Glutamatergic neuron (in vitro differentiated cells): ENCODE measurements around the gene CELA2B. TPM values are rescaled to one million over a fixed set of nuclear protein-coding genes. Genes with fewer than 3 reads are reported as not detected.
A peak's percentile ranks its signal among the peaks of the same experiment; 100 is the strongest.
"Not testable (repeated sequence)": the region's sequence is repeated elsewhere in the genome, so short reads cannot be mapped to it uniquely, and the experiment has no call there.

Source experiments
- DNase-seq: peaks from one replicate; pipeline ENCODE4 v3.0.0; 2022
- H3K27ac Mint-ChIP-seq: one replicate; pipeline ENCODE4 v1.8.0; 2020; ENCODE audit warnings: mild to moderate bottlenecking, mixed read lengths, inconsistent platforms; ENCODE audit not compliant: unreplicated experiment
- H3K27me3 Mint-ChIP-seq: one replicate; pipeline ENCODE4 v1.8.0; 2020; ENCODE audit warnings: mild to moderate bottlenecking, moderate library complexity, mixed read lengths, inconsistent platforms; ENCODE audit not compliant: unreplicated experiment
- H3K36me3 Mint-ChIP-seq: one replicate; pipeline ENCODE4 v1.8.0; 2020; ENCODE audit warnings: mild to moderate bottlenecking, mixed read lengths, inconsistent platforms; ENCODE audit not compliant: unreplicated experiment
- H3K4me1 Mint-ChIP-seq: one replicate; pipeline ENCODE4 v1.8.0; 2020; ENCODE audit warnings: mild to moderate bottlenecking, low read depth, mixed read lengths, inconsistent platforms; ENCODE audit not compliant: unreplicated experiment
- H3K4me3 Mint-ChIP-seq: one replicate; pipeline ENCODE4 v1.8.0; 2020; ENCODE audit warnings: mild to moderate bottlenecking, mixed read lengths, inconsistent platforms; ENCODE audit not compliant: unreplicated experiment
- H3K9me3 Mint-ChIP-seq: one replicate; pipeline ENCODE4 v1.8.0; 2020; ENCODE audit warnings: mild to moderate bottlenecking, moderate library complexity, mixed read lengths, inconsistent platforms; ENCODE audit not compliant: unreplicated experiment
- total RNA-seq: library from RNA; stranded (reverse); fragmentation: NEBNext Ultra II Directional; extraction: Animal tissue kit (Norgen Biotek cat#: 25700); gene quantifications from one replicate; pipeline ENCODE4 v1.2.1, GENCODE V29; 2021; ENCODE audit not compliant: unreplicated experiment
- TF ChIP-seq, protein P1 (sequence below): fragments of 200-600 bp; sonication (generic); IDR thresholded peaks from one replicate; pipeline ENCODE4 v1.5.0; 2021; ENCODE audit not compliant: partially characterized antibody, unreplicated experiment

CELA2B gene
- total RNA-seq, 1 donor from 2014 or later = not detected

GRCh38 chr1:15469361-15469760, 6.5 kb upstream of the CELA2B start:
- TF ChIP-seq, protein P1, sequence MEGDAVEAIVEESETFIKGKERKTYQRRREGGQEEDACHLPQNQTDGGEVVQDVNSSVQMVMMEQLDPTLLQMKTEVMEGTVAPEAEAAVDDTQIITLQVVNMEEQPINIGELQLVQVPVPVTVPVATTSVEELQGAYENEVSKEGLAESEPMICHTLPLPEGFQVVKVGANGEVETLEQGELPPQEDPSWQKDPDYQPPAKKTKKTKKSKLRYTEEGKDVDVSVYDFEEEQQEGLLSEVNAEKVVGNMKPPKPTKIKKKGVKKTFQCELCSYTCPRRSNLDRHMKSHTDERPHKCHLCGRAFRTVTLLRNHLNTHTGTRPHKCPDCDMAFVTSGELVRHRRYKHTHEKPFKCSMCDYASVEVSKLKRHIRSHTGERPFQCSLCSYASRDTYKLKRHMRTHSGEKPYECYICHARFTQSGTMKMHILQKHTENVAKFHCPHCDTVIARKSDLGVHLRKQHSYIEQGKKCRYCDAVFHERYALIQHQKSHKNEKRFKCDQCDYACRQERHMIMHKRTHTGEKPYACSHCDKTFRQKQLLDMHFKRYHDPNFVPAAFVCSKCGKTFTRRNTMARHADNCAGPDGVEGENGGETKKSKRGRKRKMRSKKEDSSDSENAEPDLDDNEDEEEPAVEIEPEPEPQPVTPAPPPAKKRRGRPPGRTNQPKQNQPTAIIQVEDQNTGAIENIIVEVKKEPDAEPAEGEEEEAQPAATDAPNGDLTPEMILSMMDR = no peak
- no peak overlapping the region for H3K4me3 Mint-ChIP-seq
- DNase-seq = no peak

DNA sequence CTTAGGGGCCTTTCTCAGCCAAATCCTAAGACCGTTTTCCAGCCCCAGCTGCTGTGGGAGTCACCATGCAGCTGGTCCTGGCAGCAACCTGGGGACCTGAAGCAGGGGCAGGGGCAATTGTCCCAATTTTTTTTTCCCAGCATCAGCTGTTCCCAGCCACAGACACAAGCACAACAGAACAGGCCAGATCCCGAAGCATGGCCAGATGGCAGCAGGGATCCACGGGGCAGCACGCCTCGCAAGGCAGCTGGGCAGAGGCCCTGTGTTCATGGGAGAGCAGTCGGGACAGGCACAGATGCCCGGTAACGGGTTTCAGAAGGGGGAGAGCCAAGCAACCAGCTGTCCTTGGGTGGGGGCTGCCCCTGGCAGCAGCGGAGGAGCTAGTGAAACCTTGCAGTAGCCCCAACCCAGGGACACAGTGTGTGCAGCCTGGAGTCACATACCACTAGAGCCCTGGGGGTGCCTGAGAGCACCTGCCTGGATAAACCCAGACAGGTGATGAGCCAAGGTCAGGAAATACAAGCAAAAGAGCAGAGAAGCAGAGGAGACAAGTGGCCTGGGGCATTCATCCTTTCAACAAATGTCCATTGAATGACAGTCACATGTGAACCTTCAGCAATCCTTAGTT, 6.0 kb upstream of the CELA2B start:
- H3K27ac Mint-ChIP-seq = peak overlapping the region; percentile 82
- peaks cover 10% of the 10 kb centered on the region for H3K9me3 Mint-ChIP-seq
- H3K27me3 Mint-ChIP-seq = peaks cover 18% of the 10 kb centered on the region
- H3K4me1 Mint-ChIP-seq, H3K36me3 Mint-ChIP-seq: not testable (repeated sequence)
- peak; percentile 69 for DNase-seq
- H3K4me3 Mint-ChIP-seq = peak overlapping the region; percentile 70

More at GRCh38 chr1:15469361-15469760, 6.5 kb upstream of the CELA2B start:
- Mint-ChIP-seq H3K4me1 (peaks cover 7% of the 10 kb centered on the region), H3K27me3 (peaks cover 15% of the 10 kb centered on the region), H3K9me3 (peaks cover 10% of the 10 kb centered on the region), H3K27ac (peak overlapping the region; percentile 82), H3K36me3 (no peaks in the 10 kb centered on the region)

GRCh38 chr1:15471067-15471466, 4.8 kb upstream of the CELA2B start:
- not testable (repeated sequence) for H3K4me3 Mint-ChIP-seq, H3K4me1 Mint-ChIP-seq, H3K27ac Mint-ChIP-seq, DNase-seq, H3K9me3 Mint-ChIP-seq, H3K36me3 Mint-ChIP-seq
- H3K27me3 Mint-ChIP-seq = peaks cover 18% of the 10 kb centered on the region

- not testable (repeated sequence) for H3K27ac Mint-ChIP-seq, H3K9me3 Mint-ChIP-seq, DNase-seq, H3K36me3 Mint-ChIP-seq, H3K4me1 Mint-ChIP-seq, H3K4me3 Mint-ChIP-seq
- peaks cover 16% of the 10 kb centered on the region for H3K27me3 Mint-ChIP-seq
Measured at GRCh38 chr1:15471723-15472122, 4.2 kb upstream of the CELA2B start.

- Mint-ChIP-seq H3K9me3 (peaks cover 6% of the 10 kb centered on the region), H3K4me1 (peaks cover 7% of the 10 kb centered on the region), H3K27me3 (peaks cover 17% of the 10 kb centered on the region), H3K36me3 (no peaks in the 10 kb centered on the region), H3K27ac (no peak overlapping the region), H3K4me3 (no peak overlapping the region)
- no peak for DNase-seq
- TF ChIP-seq, protein P1 = no peak
Measured at GRCh38 chr1:15472587-15472986, 3.3 kb upstream of the CELA2B start.

- H3K9me3 Mint-ChIP-seq = peaks cover 4% of the 10 kb centered on the region
- no peaks in the 10 kb centered on the region for H3K4me1 Mint-ChIP-seq
- no peak overlapping the region for H3K27ac Mint-ChIP-seq
- TF ChIP-seq, protein P1 = no peak
- no peak for DNase-seq
- peaks cover 10% of the 10 kb centered on the region for H3K36me3 Mint-ChIP-seq
- no peak overlapping the region for H3K4me3 Mint-ChIP-seq
- H3K27me3 Mint-ChIP-seq = peaks cover 8% of the 10 kb centered on the region
Measured at GRCh38 chr1:15476927-15477326, 1.0 kb downstream of the CELA2B start.
